H54 (cell line): ENCODE results near the gene OR10G8.
"Not testable (repeated sequence)": the region's sequence is repeated elsewhere in the genome, so short reads cannot be mapped to it uniquely, and the experiment has no call there.

Experiments
- DNase-seq: peaks from one replicate; pipeline ENCODE4 v3.0.0; 2011; ENCODE audit warnings: low spot score, mixed read lengths; ENCODE audit not compliant: insufficient read length
- FAIRE-seq: peaks from 3 replicates; lab custom pipeline; 2011; peaks lifted over from hg19 to GRCh38; lab: Jason Lieb, UNC
- POLR2A ChIP-seq: IDR thresholded peaks from 2 replicates; pipeline ENCODE4 v1.6.1; 2011; ENCODE audit warnings: low read depth, mild to moderate bottlenecking, low read length

The OR10G8 gene

GRCh38 chr11:124026498-124026897, at the start of gene OR10G8:
Gene OR10G8, plus strand, starts transcription at chr11:124026798. Its CDS starts 2,825 bp downstream, at chr11:124029623.
- TF ChIP-seq POLR2A, result no peak
- FAIRE-seq (no peak), DNase-seq (no peak)

- no peak for DNase-seq
- no peak for TF ChIP-seq POLR2A
- FAIRE-seq, result no peak
Observed at GRCh38 chr11:123977731-123978347, 48.8 kb upstream of the OR10G8 start, which contains the start of gene OR10S1. Gene OR10S1, minus strand, starts transcription at chr11:123977781. Its CDS starts 117 bp downstream, at chr11:123977664.

GRCh38 chr11:123979311-123979710, 47.3 kb upstream of the OR10G8 start:
- DNase-seq (no peak), FAIRE-seq (no peak)
- TF ChIP-seq POLR2A, result no peak

GRCh38 chr11:123995119-123995518, 31.5 kb upstream of the OR10G8 start, which contains the start of gene OR10G6:
Gene OR10G6, minus strand, starts transcription at chr11:123995161. Its CDS starts 0 bp downstream, at chr11:123995161.
- no peak for FAIRE-seq
- DNase-seq, result no peak
- TF ChIP-seq POLR2A, result no peak

- TF ChIP-seq POLR2A, result no peak
- no peak for DNase-seq
- FAIRE-seq, result no peak
Observed at GRCh38 chr11:124012697-124013096, 13.9 kb upstream of the OR10G8 start, which contains the start of gene OR10G4. Gene OR10G4, plus strand, starts transcription at chr11:124012997. Its CDS starts 2,578 bp downstream, at chr11:124015575.

- not testable (repeated sequence) for DNase-seq, FAIRE-seq
Observed at GRCh38 chr11:124015837-124016236, 10.8 kb upstream of the OR10G8 start.

- no peak for TF ChIP-seq POLR2A
- no peak for FAIRE-seq
- no peak for DNase-seq
Observed at GRCh38 chr11:124036666-124037065, 10.1 kb downstream of the OR10G8 start.

GRCh38 chr11:124039557-124039956, 13.0 kb downstream of the OR10G8 start:
- FAIRE-seq (no peak), DNase-seq (no peak)
- no peak for TF ChIP-seq POLR2A

- DNase-seq (no peak), FAIRE-seq (no peak)
- TF ChIP-seq POLR2A, result no peak
Observed at GRCh38 chr11:124041254-124041653, 14.7 kb downstream of the OR10G8 start, which contains the start of gene OR10G7. Gene OR10G7, minus strand, starts transcription at chr11:124041325. Its CDS starts 2,324 bp downstream, at chr11:124039001.

GRCh38 chr11:124043420-124043819, 16.8 kb downstream of the OR10G8 start:
- no peak for DNase-seq
- no peak for FAIRE-seq
- no peak for TF ChIP-seq POLR2A

- no peak for FAIRE-seq
- no peak for DNase-seq
- TF ChIP-seq POLR2A, result no peak
Observed at GRCh38 chr11:124050748-124051147, 24.1 kb downstream of the OR10G8 start.

GRCh38 chr11:124052966-124053365, 26.4 kb downstream of the OR10G8 start:
- no peak for TF ChIP-seq POLR2A
- no peak for DNase-seq
- FAIRE-seq, result no peak

GRCh38 chr11:124068601-124069110, 42.1 kb downstream of the OR10G8 start:
- no peak for TF ChIP-seq POLR2A
- FAIRE-seq (no peak), DNase-seq (no peak)

GRCh38 chr11:124069429-124070401, 43.1 kb downstream of the OR10G8 start:
- FAIRE-seq (no peak), DNase-seq (no peak)
- no peak for TF ChIP-seq POLR2A
